Measurements from ENCODE around the gene RNU11. TPM values are rescaled to one million over a fixed set of nuclear protein-coding genes. Genes with fewer than 3 reads are reported as not detected.
"Not testable (repeated sequence)": the region's sequence is repeated elsewhere in the genome, so short reads cannot be mapped to it uniquely, and the experiment has no call there.

RNU11 gene
- total and polyA plus RNA-seq, 2 experiments from 2014 or later: not detected

- no peaks in the 10 kb centered on the region for H3K9me3 ChIP-seq (ENCODE audit: low read depth)
- H3F3A ChIP-seq (ENCODE audit: insufficient read depth): peaks cover 26% of the 10 kb centered on the region
- no peaks in the 10 kb centered on the region for H3K27me3 ChIP-seq (replicated peaks; ENCODE audit: insufficient read depth)
- WGBS, 2 experiments (ENCODE audit: low coverage in 1 of 2, low lambda C conversion rate in 2 of 2, missing lambda C conversion rate in 2 of 2): 90 to 100% methylated on average over 1 of the region's 1 CpG
- H4K20me1 ChIP-seq (ENCODE audit: insufficient read depth): no peaks in the 10 kb centered on the region
- H3K36me3 ChIP-seq (ENCODE audit: low read depth): no peaks in the 10 kb centered on the region
- no peak overlapping the region for H3K4me2 ChIP-seq (ENCODE audit: unreplicated experiment)
- no peaks in the 10 kb centered on the region for H3K9me2 ChIP-seq (ENCODE audit: insufficient read depth)
- no peak overlapping the region for H3K27ac ChIP-seq
- H3K79me2 ChIP-seq (ENCODE audit: insufficient read depth): peaks cover 66% of the 10 kb centered on the region
- no peak for TF ChIP-seq EZH2phosphoT487 (IDR thresholded peaks at IDR 0.05; ENCODE audit: insufficient read depth, low read depth)
- TF ChIP-seq EZH2 (IDR thresholded peaks at IDR 0.05; ENCODE audit: insufficient read depth, poor library complexity, severe bottlenecking): no peak
- H3K9ac ChIP-seq: no peak overlapping the region; the same call in 1 of the 2 replicates
- in situ Hi-C loops (cut with MboI): no loop called here
- no peak overlapping the region for H2AFZ ChIP-seq
- peaks cover 20% of the 10 kb centered on the region for H3K4me1 ChIP-seq (ENCODE audit: insufficient read depth)
- DNase-seq: peak; percentile 42
- no peak overlapping the region for H3K4me3 ChIP-seq
These were observed 7.6 kb upstream of the RNU11 start for GRCh38 chr1:28640766-28641165.

- Histone ChIP-seq H4K20me1 (ENCODE audit: insufficient read depth) (no peaks in the 10 kb centered on the region), H3K4me1 (ENCODE audit: insufficient read depth) (peaks cover 20% of the 10 kb centered on the region), H3K4me2 (ENCODE audit: unreplicated experiment) (peak overlapping the region; percentile 99), H3K9ac (peak overlapping the region; percentile 94), H3F3A (ENCODE audit: insufficient read depth) (peaks cover 26% of the 10 kb centered on the region), H3K9me2 (ENCODE audit: insufficient read depth) (no peaks in the 10 kb centered on the region), H2AFZ (peak overlapping the region; percentile 98), H3K9me3 (ENCODE audit: low read depth) (no peaks in the 10 kb centered on the region), H3K27me3 (replicated peaks; ENCODE audit: insufficient read depth) (no peaks in the 10 kb centered on the region), H3K27ac (peak overlapping the region; percentile 96), H3K4me3 (peak overlapping the region; percentile 89), H3K79me2 (ENCODE audit: insufficient read depth) (peaks cover 51% of the 10 kb centered on the region), H3K36me3 (ENCODE audit: low read depth) (no peaks in the 10 kb centered on the region)
- in situ Hi-C loops (cut with MboI): no loop called here
- TF ChIP-seq EZH2 (IDR thresholded peaks at IDR 0.05; ENCODE audit: insufficient read depth, poor library complexity, severe bottlenecking) (no peak), EZH2phosphoT487 (IDR thresholded peaks at IDR 0.05; ENCODE audit: insufficient read depth, low read depth) (no peak)
- peak; percentile 64 for DNase-seq
- 1 to 2% methylated on average over 26 of the region's 26 CpGs for WGBS, 2 experiments (ENCODE audit: low coverage in 1 of 2, low lambda C conversion rate in 2 of 2, missing lambda C conversion rate in 2 of 2)
These were observed 6.1 kb upstream of the RNU11 start for GRCh38 chr1:28642056-28642846.

- H3K4me3 ChIP-seq: peak within 1 kb of the TSS; percentile 89
- H4K20me1 ChIP-seq (ENCODE audit: insufficient read depth): no peaks in the 10 kb centered on the region
- H3F3A ChIP-seq (ENCODE audit: insufficient read depth): peaks cover 26% of the 10 kb centered on the region
- peak within 1 kb of the TSS; percentile 96 for H3K27ac ChIP-seq
- H3K27me3 ChIP-seq (replicated peaks; ENCODE audit: insufficient read depth): no peaks in the 10 kb centered on the region
- H3K9ac ChIP-seq: peak within 1 kb of the TSS; percentile 94
- H3K36me3 ChIP-seq (ENCODE audit: low read depth): no peaks in the 10 kb centered on the region
- H3K4me2 ChIP-seq (ENCODE audit: unreplicated experiment): peak within 1 kb of the TSS; percentile 99
- WGBS, 2 experiments (ENCODE audit: low coverage in 1 of 2, low lambda C conversion rate in 2 of 2, missing lambda C conversion rate in 2 of 2): 1 to 2% methylated on average over 47 to 49 of the region's 49 CpGs
- in situ Hi-C loops (cut with MboI): no loop called here
- no peaks in the 10 kb centered on the region for H3K9me3 ChIP-seq (ENCODE audit: low read depth)
- H3K4me1 ChIP-seq (ENCODE audit: insufficient read depth): peaks cover 26% of the 10 kb centered on the region
- peak; percentile 98 for DNase-seq
- peaks cover 44% of the 10 kb centered on the region for H3K79me2 ChIP-seq (ENCODE audit: insufficient read depth)
- TF ChIP-seq EZH2phosphoT487 (IDR thresholded peaks at IDR 0.05; ENCODE audit: insufficient read depth, low read depth) (no peak), EZH2 (IDR thresholded peaks at IDR 0.05; ENCODE audit: insufficient read depth, poor library complexity, severe bottlenecking) (no peak)
- H3K9me2 ChIP-seq (ENCODE audit: insufficient read depth): no peaks in the 10 kb centered on the region
- peak within 1 kb of the TSS; percentile 98 for H2AFZ ChIP-seq
These were observed 5.4 kb upstream of the RNU11 start, which contains the start of gene TAF12 for GRCh38 chr1:28642847-28643635. Gene TAF12 (minus strand): TSS chr1:28643067. CDS start chr1:28622081, 20,986 bp downstream.

- Histone ChIP-seq H3K9me2 (ENCODE audit: insufficient read depth) (no peaks in the 10 kb centered on the region), H4K20me1 (ENCODE audit: insufficient read depth) (no peaks in the 10 kb centered on the region), H2AFZ (peak overlapping the region; percentile 98), H3K36me3 (ENCODE audit: low read depth) (no peaks in the 10 kb centered on the region), H3K4me1 (ENCODE audit: insufficient read depth) (peaks cover 29% of the 10 kb centered on the region), H3K27ac (peak overlapping the region; percentile 96), H3K27me3 (replicated peaks; ENCODE audit: insufficient read depth) (no peaks in the 10 kb centered on the region), H3K9me3 (ENCODE audit: low read depth) (no peaks in the 10 kb centered on the region), H3K9ac (peak overlapping the region; percentile 94), H3K4me3 (peak overlapping the region; percentile 89), H3F3A (ENCODE audit: insufficient read depth) (peaks cover 33% of the 10 kb centered on the region), H3K4me2 (ENCODE audit: unreplicated experiment) (peak overlapping the region; percentile 98), H3K79me2 (ENCODE audit: insufficient read depth) (peaks cover 36% of the 10 kb centered on the region)
- TF ChIP-seq EZH2phosphoT487 (IDR thresholded peaks at IDR 0.05; ENCODE audit: insufficient read depth, low read depth) (no peak), EZH2 (IDR thresholded peaks at IDR 0.05; ENCODE audit: insufficient read depth, poor library complexity, severe bottlenecking) (no peak)
- WGBS, 2 experiments (ENCODE audit: low coverage in 1 of 2, low lambda C conversion rate in 2 of 2, missing lambda C conversion rate in 2 of 2): 52 to 53% methylated on average over 3 of the region's 3 CpGs
- no peak for DNase-seq
- in situ Hi-C loops (cut with MboI): no loop called here
These were observed 3.9 kb upstream of the RNU11 start for GRCh38 chr1:28644494-28644893.

GRCh38 chr1:28645406-28645805 lies 3.0 kb upstream of the RNU11 start:
- H3K27me3 ChIP-seq (replicated peaks; ENCODE audit: insufficient read depth); DNase-seq; H3K9me3 ChIP-seq (ENCODE audit: low read depth); H3K9ac ChIP-seq; H3K9me2 ChIP-seq (ENCODE audit: insufficient read depth); H2AFZ ChIP-seq; H3K27ac ChIP-seq; H3K4me3 ChIP-seq; H3K36me3 ChIP-seq (ENCODE audit: low read depth); H4K20me1 ChIP-seq (ENCODE audit: insufficient read depth); H3K4me2 ChIP-seq (ENCODE audit: unreplicated experiment); in situ Hi-C loops (cut with MboI): not testable (repeated sequence)
- Histone ChIP-seq H3F3A (ENCODE audit: insufficient read depth) (peaks cover 42% of the 10 kb centered on the region), H3K4me1 (ENCODE audit: insufficient read depth) (peaks cover 30% of the 10 kb centered on the region), H3K79me2 (ENCODE audit: insufficient read depth) (peaks cover 27% of the 10 kb centered on the region)
- WGBS, 2 experiments (ENCODE audit: low coverage in 1 of 2, low lambda C conversion rate in 2 of 2, missing lambda C conversion rate in 2 of 2): 96 to 97% methylated on average over 11 of the region's 11 CpGs

All from GM23248 (cell line).